ENCODE data around the gene ARID1B.

Gene ARID1B

DNA sequence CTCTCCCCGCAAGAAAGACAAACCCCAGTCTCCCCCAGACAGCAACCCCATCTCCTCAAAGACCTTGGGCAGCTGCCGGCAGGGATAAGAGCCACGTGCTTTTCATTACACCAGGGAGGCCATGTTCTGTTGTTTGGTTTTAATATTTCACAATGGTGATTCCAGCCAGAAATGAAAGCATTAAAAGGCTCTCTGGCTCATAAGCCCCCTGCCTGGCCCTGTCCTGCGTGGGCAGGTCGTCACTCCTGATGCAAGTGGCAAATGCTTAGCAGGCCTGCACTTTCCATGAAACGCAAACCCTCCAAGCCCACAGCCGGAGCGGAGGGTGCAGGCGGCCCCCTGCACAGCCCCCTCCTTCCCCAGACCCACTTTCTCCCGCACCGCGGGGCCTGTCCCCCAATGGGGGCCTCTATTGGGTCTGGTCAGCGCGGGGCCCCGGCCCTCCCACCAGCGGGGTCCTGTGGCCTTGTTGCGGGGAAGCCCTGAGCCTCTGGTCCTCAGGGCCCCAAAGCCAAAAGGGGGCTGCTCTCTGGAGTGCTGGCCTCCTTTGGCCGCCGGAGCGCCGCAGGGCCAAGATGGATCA is 469.0 kb downstream of the ARID1B start:
- Histone ChIP-seq H4K91ac (ENCODE audit: low read depth, low read length) (no peak overlapping the region), H2BK5ac (ENCODE audit: low read depth, low read length, poor library complexity) (no peak overlapping the region), H2AFZ (ENCODE audit: insufficient read depth, low read length, poor library complexity) (no peak overlapping the region), H3K27me3 (ENCODE audit: insufficient read depth, low read length) (no peaks in the 10 kb centered on the region), H3K9me3 (ENCODE audit: insufficient read depth, low read depth, low read length) (peaks cover 3% of the 10 kb centered on the region), H2BK120ac (ENCODE audit: insufficient read depth, low read length, poor library complexity) (no peak overlapping the region), H3K23ac (ENCODE audit: low read length) (no peak overlapping the region), H3K18ac (ENCODE audit: low read length) (no peak overlapping the region), H3K14ac (ENCODE audit: low read length) (no peak overlapping the region), H3K4ac (ENCODE audit: low read depth, low read length) (no peak overlapping the region), H3K79me1 (ENCODE audit: low read length) (no peaks in the 10 kb centered on the region), H3K79me2 (ENCODE audit: control insufficient read depth, insufficient read depth, low read length, poor library complexity) (no peaks in the 10 kb centered on the region), H3K4me2 (ENCODE audit: low read length) (no peak overlapping the region), H3K27ac (ENCODE audit: low read depth, low read length) (no peak overlapping the region), H3K4me1 (ENCODE audit: control insufficient read depth in 1 of 2, insufficient read depth in 2 of 2, low read length in 2 of 2) (no peaks in the 10 kb centered on the region), H3K4me3 (ENCODE audit: low read depth, low read length) (no peak overlapping the region), H2BK12ac (ENCODE audit: low read length) (no peak overlapping the region), H2AK5ac (ENCODE audit: low read length) (no peak overlapping the region), H4K12ac (ENCODE audit: low read depth, low read length) (no peak overlapping the region), H4K8ac (ENCODE audit: low read depth, low read length) (no peak overlapping the region), H3K9ac (ENCODE audit: low read length) (no peak overlapping the region), H3K36me3 (ENCODE audit: control insufficient read depth in 1 of 2, insufficient read depth in 2 of 2, low read length in 2 of 2) (no peaks in the 10 kb centered on the region)
- no peak for DNase-seq
- no CpG with 5 or more reads among the region's 21 CpGs for WGBS (ENCODE audit: extremely low coverage, insufficient coverage, insufficient read length)

DNA sequence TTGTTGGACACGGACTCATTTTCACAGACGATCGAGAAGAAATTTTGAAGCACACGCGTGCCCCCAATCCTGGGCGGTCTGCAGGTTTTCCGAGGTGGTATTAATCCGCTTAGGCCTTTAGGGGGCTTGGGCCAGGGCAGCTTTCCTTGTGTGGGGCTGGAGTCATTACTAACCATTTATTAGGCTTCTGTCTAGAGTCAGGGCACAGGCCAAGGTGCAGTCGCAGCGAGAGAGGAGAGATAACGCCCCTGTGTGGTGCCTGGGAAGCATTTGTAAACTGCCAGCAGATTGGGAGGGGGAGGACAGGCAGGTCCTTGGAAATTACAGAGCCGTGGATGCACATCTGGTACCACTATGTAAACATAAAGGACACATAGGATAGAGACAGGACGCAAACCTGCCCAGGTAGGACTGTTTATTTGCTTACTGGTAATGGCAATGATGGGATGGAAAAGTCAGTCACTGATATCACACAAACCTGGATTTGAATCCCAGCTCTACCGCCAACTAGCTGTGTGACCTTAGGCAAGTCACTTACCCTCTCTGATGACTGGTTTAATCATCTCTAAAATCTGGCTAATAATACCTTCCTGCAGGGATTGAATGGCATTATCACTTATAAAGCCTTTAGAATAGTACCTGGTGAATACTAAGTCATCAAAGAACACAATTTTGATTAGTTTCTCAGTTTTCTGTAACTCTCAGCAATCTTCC is 469.8 kb downstream of the ARID1B start:
- no peak overlapping the region for H2BK12ac ChIP-seq (ENCODE audit: low read length)
- H3K23ac ChIP-seq (ENCODE audit: low read length) = no peak overlapping the region
- no peak overlapping the region for H3K4me3 ChIP-seq (ENCODE audit: low read depth, low read length)
- no peak overlapping the region for H3K14ac ChIP-seq (ENCODE audit: low read length)
- H3K18ac ChIP-seq (ENCODE audit: low read length) = no peak overlapping the region
- H3K9me3 ChIP-seq (ENCODE audit: insufficient read depth, low read depth, low read length) = no peaks in the 10 kb centered on the region
- no peak overlapping the region for H4K91ac ChIP-seq (ENCODE audit: low read depth, low read length)
- H2AK5ac ChIP-seq (ENCODE audit: low read length) = no peak overlapping the region
- no peak overlapping the region for H3K4me2 ChIP-seq (ENCODE audit: low read length)
- H3K9ac ChIP-seq (ENCODE audit: low read length) = no peak overlapping the region
- no peaks in the 10 kb centered on the region for H3K79me1 ChIP-seq (ENCODE audit: low read length)
- H3K4ac ChIP-seq (ENCODE audit: low read depth, low read length) = no peak overlapping the region
- H4K8ac ChIP-seq (ENCODE audit: low read depth, low read length) = no peak overlapping the region
- no peaks in the 10 kb centered on the region for H3K79me2 ChIP-seq (ENCODE audit: control insufficient read depth, insufficient read depth, low read length, poor library complexity)
- H3K4me1 ChIP-seq (ENCODE audit: control insufficient read depth in 1 of 2, insufficient read depth in 2 of 2, low read length in 2 of 2) = no peaks in the 10 kb centered on the region
- no CpG with 5 or more reads among the region's 14 CpGs for WGBS (ENCODE audit: extremely low coverage, insufficient coverage, insufficient read length)
- no peak overlapping the region for H2BK120ac ChIP-seq (ENCODE audit: insufficient read depth, low read length, poor library complexity)
- H3K27ac ChIP-seq (ENCODE audit: low read depth, low read length) = no peak overlapping the region
- no peak overlapping the region for H2AFZ ChIP-seq (ENCODE audit: insufficient read depth, low read length, poor library complexity)
- H3K27me3 ChIP-seq (ENCODE audit: insufficient read depth, low read length) = no peaks in the 10 kb centered on the region
- H3K36me3 ChIP-seq (ENCODE audit: control insufficient read depth in 1 of 2, insufficient read depth in 2 of 2, low read length in 2 of 2) = no peaks in the 10 kb centered on the region
- H2BK5ac ChIP-seq (ENCODE audit: low read depth, low read length, poor library complexity) = no peak overlapping the region
- DNase-seq = no peak
- H4K12ac ChIP-seq (ENCODE audit: low read depth, low read length) = no peak overlapping the region

DNA sequence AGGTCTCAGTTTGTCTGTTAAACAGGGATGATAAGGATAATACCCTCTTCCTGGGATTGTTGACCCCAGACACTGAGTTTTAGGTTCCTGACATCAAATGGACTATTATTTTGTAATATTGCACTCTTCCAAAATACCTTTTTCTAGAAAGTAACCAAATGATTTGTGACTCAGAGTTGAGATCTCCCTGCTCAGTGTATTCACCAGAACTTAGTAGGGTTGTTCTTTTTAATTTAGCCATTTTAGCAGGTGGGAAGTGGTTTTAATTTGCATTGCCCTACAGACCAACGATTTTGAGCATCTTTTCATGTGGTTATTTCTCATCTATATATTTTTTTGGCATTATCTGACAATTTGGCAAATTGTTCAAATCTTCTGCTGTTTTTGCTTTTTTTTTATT is 471.1 kb downstream of the ARID1B start:
- H3K4me1 ChIP-seq (ENCODE audit: control insufficient read depth in 1 of 2, insufficient read depth in 2 of 2, low read length in 2 of 2) = no peaks in the 10 kb centered on the region
- no CpG with 5 or more reads among the region's 1 CpG for WGBS (ENCODE audit: extremely low coverage, insufficient coverage, insufficient read length)
- H3K79me2 ChIP-seq (ENCODE audit: control insufficient read depth, insufficient read depth, low read length, poor library complexity) = no peaks in the 10 kb centered on the region
- H3K9ac ChIP-seq (ENCODE audit: low read length) = no peak overlapping the region
- no peak overlapping the region for H2BK120ac ChIP-seq (ENCODE audit: insufficient read depth, low read length, poor library complexity)
- no peaks in the 10 kb centered on the region for H3K9me3 ChIP-seq (ENCODE audit: insufficient read depth, low read depth, low read length)
- no peak overlapping the region for H3K4ac ChIP-seq (ENCODE audit: low read depth, low read length)
- H2AFZ ChIP-seq (ENCODE audit: insufficient read depth, low read length, poor library complexity) = no peak overlapping the region
- no peaks in the 10 kb centered on the region for H3K27me3 ChIP-seq (ENCODE audit: insufficient read depth, low read length)
- no peak overlapping the region for H3K4me3 ChIP-seq (ENCODE audit: low read depth, low read length)
- H2BK12ac ChIP-seq (ENCODE audit: low read length) = no peak overlapping the region
- H3K14ac ChIP-seq (ENCODE audit: low read length) = no peak overlapping the region
- H3K4me2 ChIP-seq (ENCODE audit: low read length) = no peak overlapping the region
- H3K18ac ChIP-seq (ENCODE audit: low read length) = no peak overlapping the region
- no peak overlapping the region for H2AK5ac ChIP-seq (ENCODE audit: low read length)
- DNase-seq = no peak
- H3K23ac ChIP-seq (ENCODE audit: low read length) = no peak overlapping the region
- H4K8ac ChIP-seq (ENCODE audit: low read depth, low read length) = no peak overlapping the region
- no peak overlapping the region for H4K12ac ChIP-seq (ENCODE audit: low read depth, low read length)
- H4K91ac ChIP-seq (ENCODE audit: low read depth, low read length) = no peak overlapping the region
- no peaks in the 10 kb centered on the region for H3K36me3 ChIP-seq (ENCODE audit: control insufficient read depth in 1 of 2, insufficient read depth in 2 of 2, low read length in 2 of 2)
- no peaks in the 10 kb centered on the region for H3K79me1 ChIP-seq (ENCODE audit: low read length)
- no peak overlapping the region for H2BK5ac ChIP-seq (ENCODE audit: low read depth, low read length, poor library complexity)
- H3K27ac ChIP-seq (ENCODE audit: low read depth, low read length) = no peak overlapping the region

DNA sequence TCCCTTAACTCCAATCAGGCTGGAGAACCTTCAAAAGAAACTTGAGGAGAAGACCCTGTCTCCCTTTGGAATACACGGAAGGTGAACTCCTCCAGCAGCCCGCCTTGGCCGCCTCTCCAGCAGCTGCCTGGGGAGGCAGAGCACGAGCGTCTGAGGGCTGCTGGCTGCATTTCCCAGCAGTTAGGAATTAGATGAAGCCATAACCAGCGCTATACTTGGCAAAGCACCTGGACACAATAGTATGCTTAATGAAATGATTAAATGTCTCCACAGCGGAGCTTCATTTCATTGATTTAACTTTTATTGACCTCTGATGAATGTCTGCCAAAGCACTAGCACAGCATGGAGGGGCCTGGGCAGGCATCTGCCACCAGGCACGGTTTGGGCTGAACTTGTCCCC is 472.6 kb downstream of the ARID1B start:
- Histone ChIP-seq H3K4me2 (ENCODE audit: low read length) (no peak overlapping the region), H2AFZ (ENCODE audit: insufficient read depth, low read length, poor library complexity) (no peak overlapping the region), H3K14ac (ENCODE audit: low read length) (no peak overlapping the region), H3K9me3 (ENCODE audit: insufficient read depth, low read depth, low read length) (no peaks in the 10 kb centered on the region), H3K23ac (ENCODE audit: low read length) (no peak overlapping the region), H2AK5ac (ENCODE audit: low read length) (no peak overlapping the region), H3K27me3 (ENCODE audit: insufficient read depth, low read length) (no peaks in the 10 kb centered on the region), H4K91ac (ENCODE audit: low read depth, low read length) (no peak overlapping the region), H3K79me2 (ENCODE audit: control insufficient read depth, insufficient read depth, low read length, poor library complexity) (no peaks in the 10 kb centered on the region), H3K9ac (ENCODE audit: low read length) (no peak overlapping the region), H4K8ac (ENCODE audit: low read depth, low read length) (no peak overlapping the region), H4K12ac (ENCODE audit: low read depth, low read length) (no peak overlapping the region), H3K4me1 (ENCODE audit: control insufficient read depth in 1 of 2, insufficient read depth in 2 of 2, low read length in 2 of 2) (peaks cover 2% of the 10 kb centered on the region in 2 experiments), H3K79me1 (ENCODE audit: low read length) (no peaks in the 10 kb centered on the region), H3K4ac (ENCODE audit: low read depth, low read length) (no peak overlapping the region), H3K36me3 (ENCODE audit: control insufficient read depth in 1 of 2, insufficient read depth in 2 of 2, low read length in 2 of 2) (no peaks in the 10 kb centered on the region), H2BK5ac (ENCODE audit: low read depth, low read length, poor library complexity) (no peak overlapping the region), H3K27ac (ENCODE audit: low read depth, low read length) (no peak overlapping the region), H2BK120ac (ENCODE audit: insufficient read depth, low read length, poor library complexity) (no peak overlapping the region), H3K4me3 (ENCODE audit: low read depth, low read length) (no peak overlapping the region), H3K18ac (ENCODE audit: low read length) (no peak overlapping the region), H2BK12ac (ENCODE audit: low read length) (no peak overlapping the region)
- WGBS (ENCODE audit: extremely low coverage, insufficient coverage, insufficient read length) = no CpG with 5 or more reads among the region's 8 CpGs
- no peak for DNase-seq

All from trophoblast cell (in vitro differentiated cells and primary cell).